ENCODE data around the gene ZCWPW1.

Gene ZCWPW1

GRCh38 chr7:100428199-100428966 is at the start of gene ZCWPW1:
TSS of gene ZCWPW1 (minus strand) at chr7:100428703. CDS start at chr7:100420649, 8,054 bp downstream.
- peak; percentile 84 for DNase-seq

- DNase-seq, result no peak
Measured at GRCh38 chr7:100477871-100478267, 49.4 kb upstream of the ZCWPW1 start.

GRCh38 chr7:100476903-100477870 is 48.7 kb upstream of the ZCWPW1 start:
- DNase-seq, result no peak

GRCh38 chr7:100476101-100476780 is 47.7 kb upstream of the ZCWPW1 start:
- no peak for DNase-seq

- DNase-seq, result no peak
Measured at GRCh38 chr7:100475549-100475948, 47.0 kb upstream of the ZCWPW1 start.

GRCh38 chr7:100472854-100473499 is 44.5 kb upstream of the ZCWPW1 start:
- DNase-seq, result no peak

GRCh38 chr7:100472121-100472851 is 43.8 kb upstream of the ZCWPW1 start:
- no peak for DNase-seq

GRCh38 chr7:100471021-100471420 is 42.5 kb upstream of the ZCWPW1 start:
- DNase-seq, result no peak

GRCh38 chr7:100469227-100470044 is 40.9 kb upstream of the ZCWPW1 start:
- peak; percentile 10 for DNase-seq

GRCh38 chr7:100467638-100468373 is 39.3 kb upstream of the ZCWPW1 start:
- no peak for DNase-seq

GRCh38 chr7:100466653-100467605 is 38.4 kb upstream of the ZCWPW1 start:
- no peak for DNase-seq

GRCh38 chr7:100465702-100466311 is 37.3 kb upstream of the ZCWPW1 start:
- peak; percentile 31 for DNase-seq

- no peak for DNase-seq
Measured at GRCh38 chr7:100465299-100465698, 36.8 kb upstream of the ZCWPW1 start.

- no peak for DNase-seq
Measured at GRCh38 chr7:100464791-100465190, 36.3 kb upstream of the ZCWPW1 start.

- DNase-seq, result no peak
Measured at GRCh38 chr7:100464210-100464660, 35.7 kb upstream of the ZCWPW1 start, which contains the start of gene SPACDR. TSS of gene SPACDR (minus strand) at chr7:100464260. CDS start at chr7:100464025, 235 bp downstream.

GRCh38 chr7:100457033-100457432 is 28.5 kb upstream of the ZCWPW1 start:
- no peak for DNase-seq

GRCh38 chr7:100456562-100456961 is 28.1 kb upstream of the ZCWPW1 start:
- no peak for DNase-seq

GRCh38 chr7:100455206-100455605 is 26.7 kb upstream of the ZCWPW1 start:
- no peak for DNase-seq
